HUDEP-2 (cell line): ENCODE data around the gene RPTN.
A peak's percentile ranks its signal among the peaks of the same experiment; 100 is the strongest.

Experiments
- DNase-seq, 76 experiments: peaks; one replicate each; lab custom pipeline; 2025; ENCODE audit not compliant: unreplicated experiment in 76 of 76; lab: John Stamatoyannopoulos, UW

RPTN gene, protein sequence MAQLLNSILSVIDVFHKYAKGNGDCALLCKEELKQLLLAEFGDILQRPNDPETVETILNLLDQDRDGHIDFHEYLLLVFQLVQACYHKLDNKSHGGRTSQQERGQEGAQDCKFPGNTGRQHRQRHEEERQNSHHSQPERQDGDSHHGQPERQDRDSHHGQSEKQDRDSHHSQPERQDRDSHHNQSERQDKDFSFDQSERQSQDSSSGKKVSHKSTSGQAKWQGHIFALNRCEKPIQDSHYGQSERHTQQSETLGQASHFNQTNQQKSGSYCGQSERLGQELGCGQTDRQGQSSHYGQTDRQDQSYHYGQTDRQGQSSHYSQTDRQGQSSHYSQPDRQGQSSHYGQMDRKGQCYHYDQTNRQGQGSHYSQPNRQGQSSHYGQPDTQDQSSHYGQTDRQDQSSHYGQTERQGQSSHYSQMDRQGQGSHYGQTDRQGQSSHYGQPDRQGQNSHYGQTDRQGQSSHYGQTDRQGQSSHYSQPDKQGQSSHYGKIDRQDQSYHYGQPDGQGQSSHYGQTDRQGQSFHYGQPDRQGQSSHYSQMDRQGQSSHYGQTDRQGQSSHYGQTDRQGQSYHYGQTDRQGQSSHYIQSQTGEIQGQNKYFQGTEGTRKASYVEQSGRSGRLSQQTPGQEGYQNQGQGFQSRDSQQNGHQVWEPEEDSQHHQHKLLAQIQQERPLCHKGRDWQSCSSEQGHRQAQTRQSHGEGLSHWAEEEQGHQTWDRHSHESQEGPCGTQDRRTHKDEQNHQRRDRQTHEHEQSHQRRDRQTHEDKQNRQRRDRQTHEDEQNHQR

DNA sequence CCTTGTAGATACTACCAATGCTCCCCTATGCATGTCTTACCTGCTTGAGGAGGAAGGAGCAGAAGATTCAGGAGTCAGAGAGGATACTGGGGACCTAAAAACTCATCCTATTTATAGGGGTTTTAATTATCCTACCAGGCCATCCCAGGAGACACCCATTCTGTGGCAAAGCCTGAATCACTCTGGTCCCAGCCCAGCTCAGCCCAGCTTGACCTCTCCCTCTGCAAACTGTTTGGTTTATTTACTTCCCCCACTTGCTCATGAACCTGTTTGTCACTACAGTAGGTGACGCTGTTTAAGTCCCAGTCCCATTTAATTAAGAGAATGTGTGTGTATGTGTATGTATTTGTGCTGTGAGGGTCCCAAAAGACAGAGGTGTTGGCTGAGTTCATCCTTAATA lies at the start of gene RPTN:
Gene RPTN, minus strand, starts transcription at position 85 of the 400 bp plus-strand sequence. CDS start 1,339 bp downstream, outside the sequence.
- no peak for DNase-seq

DNA sequence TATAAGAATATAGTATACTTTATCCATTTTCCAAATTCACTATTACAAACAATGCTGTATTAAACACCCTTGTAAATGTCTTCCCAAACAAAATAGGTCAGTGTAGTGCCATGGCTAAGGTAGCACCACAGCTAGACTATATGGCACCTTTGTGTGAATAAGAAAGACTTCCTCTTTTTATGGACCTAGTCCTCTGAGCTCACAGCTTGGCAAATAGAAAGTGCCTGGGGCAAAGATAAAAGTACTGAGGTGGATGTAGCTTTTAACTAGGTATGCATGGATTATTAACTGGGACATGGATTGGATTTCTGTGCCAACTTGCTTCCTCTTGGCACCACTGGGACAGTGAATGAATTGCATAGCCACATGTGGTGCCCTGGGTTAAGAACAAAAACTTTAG lies 40.0 kb upstream of the RPTN start:
- DNase-seq, result no peak

DNA sequence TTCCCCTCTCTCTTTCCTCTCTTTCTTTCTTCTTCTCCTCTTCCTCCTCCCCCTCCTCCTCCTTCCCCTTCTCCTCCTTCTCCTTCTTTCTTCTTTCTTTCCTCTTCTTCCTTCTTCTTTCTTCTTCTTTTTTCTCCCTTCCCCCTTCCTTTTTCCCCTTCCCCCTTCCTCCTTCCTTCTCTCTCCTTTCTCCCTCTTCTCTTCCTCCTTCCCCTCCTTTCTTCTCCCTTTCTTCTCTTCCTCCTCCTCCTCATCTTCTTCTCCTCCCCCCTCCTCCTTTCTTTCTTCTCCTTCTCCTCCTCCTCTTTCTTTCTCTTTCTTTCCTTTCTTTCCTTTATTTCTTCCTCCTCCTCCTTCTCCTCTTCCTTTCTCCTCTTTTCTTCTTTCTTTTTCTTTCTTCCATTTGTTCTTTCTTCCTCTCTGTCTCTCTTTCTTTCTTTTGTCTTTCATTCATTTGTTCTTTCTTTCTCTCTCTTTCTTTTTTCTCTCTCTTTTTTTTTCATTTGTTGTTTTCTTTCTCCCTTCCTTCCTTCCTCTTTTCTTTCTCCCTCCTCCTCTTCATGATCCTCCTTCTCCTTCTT lies 38.4 kb upstream of the RPTN start:
- no peak for DNase-seq

DNA sequence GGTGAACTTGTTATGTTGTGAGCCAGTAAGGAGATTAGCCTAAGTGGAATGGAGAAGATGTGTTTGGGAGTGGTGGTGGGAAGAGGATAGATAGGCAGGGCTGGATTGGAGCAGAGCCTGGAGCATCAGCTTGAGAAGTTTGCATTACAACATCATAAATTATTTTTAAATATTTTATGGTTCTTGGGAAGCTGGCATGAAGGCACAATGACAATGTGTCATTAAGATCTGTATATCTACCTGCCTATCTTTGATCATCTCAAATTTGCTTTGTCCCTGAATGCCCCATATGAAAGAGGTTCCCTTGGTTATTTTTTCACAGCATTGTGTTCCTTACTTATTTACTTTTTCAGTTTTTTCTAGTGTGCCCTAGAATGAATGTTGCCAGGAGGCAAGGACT lies 32.7 kb upstream of the RPTN start:
- no peak for DNase-seq

DNA sequence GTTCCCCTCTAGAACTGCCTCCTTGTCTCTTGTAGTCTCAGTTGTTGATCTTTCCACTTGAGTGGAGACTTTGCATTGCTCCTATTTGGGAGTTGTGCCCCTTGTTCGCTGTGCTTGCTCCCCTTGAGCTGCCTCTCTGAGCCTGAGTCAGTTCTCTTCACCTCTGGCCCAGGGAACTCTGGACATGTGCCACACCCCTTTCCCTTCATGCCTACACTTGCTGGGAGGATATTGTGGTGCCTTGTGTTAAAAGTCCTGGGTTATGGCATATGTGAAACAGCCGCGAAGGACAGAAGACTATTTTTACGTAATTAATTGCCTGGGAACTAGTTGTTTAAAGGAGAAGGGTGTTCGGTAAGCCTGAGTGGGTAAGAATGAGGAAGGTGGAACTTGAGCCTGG lies 32.2 kb upstream of the RPTN start:
- DNase-seq, result no peak

DNA sequence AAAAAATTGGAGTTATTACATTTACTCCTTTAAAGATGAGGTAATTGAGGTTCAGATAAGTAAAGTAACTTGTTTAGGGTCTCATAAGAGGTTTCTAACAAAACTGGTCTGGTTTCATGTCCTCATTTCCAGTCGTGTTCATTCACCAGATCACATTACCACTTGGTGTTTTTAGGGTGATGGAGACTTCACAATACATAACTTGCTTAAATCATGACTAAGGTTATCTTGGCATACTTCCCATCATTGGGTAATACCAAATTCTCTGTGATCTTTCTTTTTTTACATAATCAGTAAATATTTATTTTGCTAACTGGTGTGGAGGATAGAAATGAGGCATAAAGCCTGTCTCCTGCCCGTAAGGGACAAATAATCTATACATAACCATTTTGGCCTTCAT lies 31.6 kb upstream of the RPTN start:
- DNase-seq, result no peak

DNA sequence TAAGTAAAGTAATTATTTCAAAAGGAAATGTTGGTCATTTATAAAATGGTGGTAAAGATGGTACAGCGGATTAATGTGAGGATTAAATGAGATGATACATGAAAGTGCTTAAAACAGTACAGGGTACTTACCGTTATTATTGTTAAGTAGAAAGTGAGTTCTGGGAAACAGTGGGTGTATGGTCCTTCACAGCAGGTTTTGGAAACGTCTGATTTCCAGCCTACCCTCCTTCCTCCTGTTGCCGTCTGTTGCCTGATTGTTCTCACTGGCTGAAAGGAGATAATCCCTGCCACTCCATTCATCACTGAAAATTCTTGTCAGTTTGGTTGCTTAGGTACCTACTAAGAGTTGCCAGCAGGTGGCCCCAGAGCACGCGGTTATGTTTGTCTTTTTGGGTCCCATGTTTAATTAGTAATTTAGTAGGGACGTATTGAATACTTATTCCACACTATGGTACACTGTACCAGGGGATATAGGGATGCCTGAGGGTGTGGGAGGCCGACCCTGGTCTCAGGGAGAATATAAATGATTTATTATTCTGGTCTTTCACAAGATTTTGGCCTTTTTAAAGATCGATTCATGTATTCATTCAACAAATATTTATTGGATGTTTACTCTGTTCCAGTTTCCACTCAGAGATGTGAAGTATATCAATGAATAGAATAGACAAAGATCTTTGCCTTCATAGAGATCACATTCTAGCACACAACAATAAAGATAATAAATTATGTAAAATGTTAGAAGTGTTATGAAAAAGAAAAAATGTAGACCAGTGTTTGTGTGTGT lies 30.8 kb upstream of the RPTN start:
- DNase-seq, result peak in 49 of 76 experiments; percentile 2 to 58 (median 27)

DNA sequence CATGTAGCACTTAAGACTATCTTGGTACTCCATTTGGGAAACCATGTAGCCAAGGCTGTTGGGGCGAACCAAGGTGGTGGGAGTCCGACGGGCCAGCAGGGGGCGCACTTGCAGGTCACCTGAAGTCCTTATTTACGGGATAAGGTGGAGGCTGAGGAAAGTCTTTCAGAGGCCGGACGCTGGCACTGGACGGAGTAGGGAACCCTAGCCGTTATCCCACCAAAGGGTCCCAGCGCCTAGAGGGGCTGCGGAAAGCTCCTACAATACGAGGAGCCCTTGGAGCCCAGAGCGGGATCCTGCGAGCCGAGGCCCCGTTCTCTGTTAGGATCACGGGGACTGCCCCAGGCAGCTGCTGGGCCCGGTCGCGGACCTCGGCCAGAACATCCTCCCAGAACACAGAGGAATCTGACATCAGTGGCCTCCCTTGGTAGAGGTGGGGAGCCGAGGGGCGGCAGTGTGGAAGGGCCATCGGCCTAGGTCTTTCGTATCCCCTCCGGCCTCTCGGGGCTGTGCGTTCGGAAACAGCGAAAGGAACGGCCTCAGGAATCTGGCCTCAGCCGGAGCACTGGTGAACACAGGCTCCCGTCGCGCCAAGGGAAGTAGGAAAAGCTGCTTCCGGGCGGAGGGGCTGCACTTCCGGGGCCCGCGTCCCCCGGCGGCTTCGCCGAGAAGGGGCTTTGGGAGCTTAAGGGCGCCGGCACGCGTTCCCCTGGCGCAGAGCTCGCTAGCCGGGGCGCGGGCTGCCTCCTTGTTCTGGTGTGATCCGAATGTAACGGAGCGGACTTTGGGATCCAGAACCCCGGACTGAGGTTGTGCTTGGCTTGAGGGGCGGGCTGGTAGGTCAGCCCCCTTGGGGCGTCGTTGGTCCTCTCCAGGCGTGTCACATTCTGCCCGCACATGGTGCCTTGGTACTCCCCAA lies 29.9 kb upstream of the RPTN start:
- peak in 49 of 76 experiments; percentile 2 to 59 (median 33) for DNase-seq

DNA sequence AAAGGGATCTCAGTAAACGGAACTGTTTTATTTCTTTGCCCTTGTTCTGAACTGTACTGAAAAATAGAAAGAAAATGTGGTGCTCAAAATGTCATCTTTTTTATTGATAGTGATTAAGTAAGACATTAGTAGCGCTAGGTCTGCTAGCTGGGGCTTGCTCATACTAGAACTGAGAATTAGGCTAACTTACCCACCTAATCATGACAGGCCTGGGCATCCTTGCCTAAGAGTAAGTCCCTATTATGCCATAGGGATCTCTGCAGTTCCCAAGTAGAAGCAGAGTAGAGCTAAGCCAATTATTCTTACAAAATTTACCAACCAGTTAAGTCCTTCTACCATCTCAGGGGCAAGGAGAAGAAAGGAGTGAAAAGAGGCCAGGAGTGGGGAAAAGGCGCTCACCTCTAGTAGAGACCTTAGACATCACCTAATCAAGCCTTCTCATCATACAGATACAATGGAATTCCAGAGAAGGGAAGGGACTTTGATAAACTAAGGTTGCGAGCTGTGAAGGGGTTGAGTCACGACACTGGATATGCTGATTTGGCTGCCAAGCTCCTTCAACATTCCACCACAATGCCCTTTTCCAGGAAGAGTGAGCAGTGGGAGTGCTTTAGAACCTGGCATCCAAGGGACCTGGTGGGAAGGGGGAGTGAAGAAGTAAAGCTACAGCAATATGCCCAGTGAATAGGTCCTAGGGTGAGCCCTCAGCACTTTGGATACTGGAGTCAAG lies 27.7 kb upstream of the RPTN start:
- DNase-seq, result no peak

DNA sequence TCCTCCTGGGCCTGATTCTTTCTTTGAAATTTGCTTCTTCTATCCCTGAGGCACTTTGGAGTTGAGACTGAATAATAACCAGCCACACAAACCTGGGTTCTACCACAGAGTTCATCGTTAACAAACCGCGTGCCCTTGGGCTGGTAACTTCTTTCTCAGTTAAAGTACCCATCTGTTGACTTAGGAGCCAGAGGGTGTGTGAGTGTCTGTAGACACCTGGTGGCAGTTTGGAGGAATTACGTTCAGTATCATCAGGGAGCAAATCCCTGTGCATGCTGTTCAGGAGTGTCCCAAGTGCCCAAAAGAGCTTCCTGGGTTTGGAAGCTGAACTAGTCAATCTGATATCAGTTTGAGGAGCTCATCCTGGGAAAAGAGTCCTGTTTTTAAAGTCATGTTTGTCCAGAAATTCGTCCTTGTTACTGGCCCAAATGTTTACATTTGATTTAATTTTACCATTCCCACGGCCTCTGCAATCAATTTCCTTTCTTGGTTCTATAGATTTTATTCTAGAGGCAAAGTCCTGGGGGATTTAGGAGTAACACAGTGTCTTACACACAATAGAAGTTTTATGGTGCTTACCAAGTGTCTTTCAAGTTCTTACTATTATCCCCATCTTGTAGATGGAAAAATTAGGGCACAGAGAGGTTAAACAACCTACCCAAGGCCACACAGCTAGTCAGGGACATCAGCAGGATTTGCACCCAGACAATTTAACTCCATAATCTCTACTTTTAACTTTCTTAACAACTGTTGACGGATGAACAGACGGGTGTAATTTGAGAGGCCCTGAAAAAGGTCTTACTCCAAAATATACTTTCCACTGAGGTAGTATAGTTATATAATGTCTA lies 26.7 kb upstream of the RPTN start:
- DNase-seq, result peak in 21 of 76 experiments; percentile 1 to 38 (median 14)

DNA sequence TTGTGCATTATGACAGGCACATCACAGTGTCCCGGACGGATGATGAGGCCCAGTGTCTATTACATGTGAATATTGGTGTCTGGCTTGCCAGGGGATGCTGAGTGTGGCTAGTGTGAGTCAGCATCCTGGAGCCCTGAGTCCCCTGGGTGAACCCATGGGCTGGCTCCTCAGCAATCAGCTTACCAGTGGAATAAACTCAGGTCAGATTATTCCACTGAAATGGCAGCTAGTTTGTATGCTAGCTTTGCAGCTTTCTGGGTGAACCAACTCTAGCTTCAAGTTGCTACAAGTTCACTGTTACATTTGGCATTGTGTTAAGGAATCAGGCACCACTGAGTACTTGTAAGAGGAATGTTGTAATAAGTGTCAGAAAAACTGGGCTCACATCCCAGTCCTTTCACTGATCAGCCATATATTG lies 23.9 kb upstream of the RPTN start:
- no peak for DNase-seq

DNA sequence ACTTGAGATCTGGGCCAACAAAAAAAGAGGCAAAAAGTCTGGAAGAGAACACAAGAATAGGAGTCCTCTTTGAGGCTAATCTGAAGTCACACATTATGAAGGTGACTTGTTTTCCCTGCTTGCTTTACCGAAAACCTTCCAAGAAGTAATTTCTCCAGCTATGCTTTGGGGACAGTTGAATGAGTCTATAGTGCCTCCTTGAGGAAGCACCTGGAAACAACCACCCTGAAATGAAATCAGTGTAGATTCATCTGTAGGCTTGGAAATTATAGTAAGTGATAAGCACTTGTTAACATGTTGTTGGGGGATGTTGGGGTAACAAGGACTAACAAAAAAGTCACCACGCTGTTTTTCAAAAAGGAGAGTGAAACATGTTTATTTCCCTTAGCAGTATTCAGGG lies 23.4 kb upstream of the RPTN start:
- peak in 3 of 76 experiments; percentile 0 to 11 (median 2) for DNase-seq

DNA sequence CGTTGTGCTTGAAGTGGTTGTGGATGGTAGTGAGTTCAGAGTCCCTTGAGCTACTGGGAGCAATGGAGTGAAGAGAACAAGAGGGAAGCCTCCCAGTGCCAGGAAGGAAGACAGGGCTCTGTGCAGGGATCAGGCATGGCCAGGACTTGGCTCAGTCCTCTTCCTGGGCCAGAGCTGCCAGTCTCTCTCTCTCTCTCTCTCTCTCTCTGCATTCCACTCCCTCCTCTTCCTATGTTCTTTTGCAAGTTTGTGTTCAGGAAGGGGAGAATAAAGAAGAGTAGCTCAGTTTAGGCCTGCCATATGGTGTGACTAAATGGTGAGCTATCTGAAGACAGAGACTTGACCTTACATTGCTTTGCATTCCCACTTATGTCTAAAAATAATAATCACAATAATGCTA lies 20.5 kb upstream of the RPTN start:
- DNase-seq, result no peak

DNA sequence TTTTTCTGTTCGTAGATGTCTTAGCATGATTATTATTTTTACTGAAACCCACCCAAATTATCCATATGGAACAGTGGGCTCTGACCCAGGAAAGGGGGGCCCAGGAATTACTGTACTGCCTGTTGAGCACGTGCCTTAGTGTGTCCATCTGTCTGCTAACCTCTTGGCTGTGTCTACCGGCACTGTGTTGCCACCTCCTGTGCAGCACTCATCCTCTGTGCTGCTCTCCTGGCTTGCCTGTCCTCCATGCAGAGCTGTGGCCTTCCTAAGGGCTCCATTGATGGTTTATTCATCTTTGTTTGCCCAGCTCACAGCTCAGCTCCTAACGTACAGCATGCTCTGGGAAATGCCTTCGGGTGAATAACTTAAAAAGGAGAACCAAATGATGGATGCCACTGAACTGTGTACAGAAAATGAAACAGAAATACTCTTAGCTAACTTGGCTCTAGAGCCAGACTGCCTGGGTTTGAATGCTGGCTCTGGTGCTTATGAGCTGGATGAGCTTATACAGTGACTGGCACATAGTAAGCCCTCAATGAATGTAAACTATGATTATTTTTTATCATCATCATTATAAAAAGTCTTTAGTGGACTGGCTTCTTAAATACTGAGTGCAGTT lies 11.4 kb upstream of the RPTN start:
- DNase-seq, result no peak

DNA sequence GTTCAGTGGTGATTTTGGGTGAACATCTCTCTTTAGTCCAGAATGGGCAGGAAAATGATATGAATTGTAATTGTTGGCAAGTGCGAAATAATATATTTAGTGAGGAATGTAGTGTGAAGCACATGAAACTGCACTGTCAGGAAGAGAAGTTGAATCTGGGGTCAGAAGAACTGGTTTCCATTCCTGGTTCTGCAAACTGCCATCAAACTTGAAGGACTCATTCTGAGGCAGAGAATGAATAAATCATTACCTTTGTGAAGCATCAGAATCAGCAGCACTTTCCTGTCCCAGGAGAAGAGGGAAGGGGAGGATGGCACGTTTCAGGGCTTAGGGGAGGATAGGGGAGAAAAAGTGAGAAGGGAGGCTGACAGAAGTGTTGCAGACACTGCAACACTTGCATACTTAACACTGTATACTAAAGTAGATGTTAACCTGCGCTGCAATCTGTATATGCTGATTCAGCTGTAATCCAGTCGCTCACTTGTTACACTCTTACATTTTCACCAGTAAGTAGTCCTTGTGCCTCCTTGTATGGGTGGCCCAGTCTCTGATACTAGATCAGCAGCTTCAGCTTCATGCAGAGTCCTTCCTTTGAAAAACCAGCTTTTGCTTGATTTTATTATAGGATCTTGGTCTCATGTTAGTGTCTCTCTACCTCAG lies 10.5 kb upstream of the RPTN start:
- DNase-seq, result no peak

DNA sequence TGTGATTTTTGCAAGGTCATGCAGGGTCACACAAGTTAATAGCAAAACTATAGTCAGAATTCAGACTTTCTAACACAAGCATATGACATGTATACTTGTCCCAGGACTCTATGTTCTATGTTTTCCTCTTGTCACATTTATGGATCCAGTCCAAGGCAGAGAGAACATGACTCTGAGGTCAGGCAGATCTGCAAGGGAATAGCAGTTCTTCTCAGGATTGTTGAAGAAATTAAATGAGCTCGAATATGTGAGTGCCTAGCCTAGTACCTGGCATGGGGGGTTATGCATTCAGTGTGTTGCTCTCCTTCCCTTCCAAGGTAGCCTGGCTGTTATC lies 9.5 kb upstream of the RPTN start:
- DNase-seq, result no peak

DNA sequence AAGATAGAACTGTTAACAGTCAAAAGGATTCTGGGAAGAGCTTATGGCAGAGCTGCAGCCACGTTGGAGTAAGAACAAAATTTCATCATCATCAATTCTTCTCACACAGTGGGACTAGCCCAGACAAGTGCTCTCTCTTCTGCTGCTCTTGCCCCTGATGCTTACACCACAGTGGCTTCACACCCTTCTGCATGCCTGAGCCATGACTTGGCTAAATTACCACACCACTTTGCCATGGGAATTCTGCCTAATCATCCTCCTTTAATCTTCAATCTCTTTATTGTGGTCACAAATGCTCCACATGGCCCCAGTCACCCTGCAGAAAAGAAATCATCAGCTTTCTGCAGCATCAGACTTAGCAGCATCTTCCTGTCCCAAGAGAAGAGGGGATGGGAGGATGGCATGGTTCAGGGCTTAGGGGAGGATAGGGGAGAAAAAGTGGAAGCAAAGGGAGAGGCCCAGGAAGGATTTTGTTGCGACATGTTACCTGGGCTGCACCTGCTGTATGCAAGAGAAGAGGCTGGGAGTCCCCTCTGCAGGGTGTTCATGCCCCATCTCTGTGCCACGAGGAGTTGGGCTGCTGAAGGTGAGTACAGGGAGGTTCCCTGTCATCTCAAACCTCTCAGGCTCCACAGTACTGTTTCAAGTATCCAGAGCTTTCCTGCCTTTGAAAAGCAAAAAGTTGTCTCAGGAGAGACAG lies 9.0 kb upstream of the RPTN start:
- peak in 1 of 76 experiments; percentile 5 for DNase-seq
